Activated B cell treated with CpG ODN at 0.5 μM for 24 hours (primary cell): Measurements from ENCODE around the gene PHF14. TPM values are rescaled to one million over a fixed set of nuclear protein-coding genes. Genes with fewer than 3 reads are reported as not detected.

Source experiments
- ATAC-seq: fragments of 200-7000 bp; cut with Tn5 transposase; one replicate; pipeline ENCODE4 v1.10.0; 2021; ENCODE audit warnings: low read depth, mild to moderate bottlenecking, moderate library complexity
- CTCF ChIA-PET: fragments of 350-600 bp; sonication (Branson Sonifier 250); formaldehyde crosslinking; loops from one replicate; lab custom pipeline; 2021; ENCODE audit warnings: antibody characterized with exemption; lab: Charles Lee
- POLR2A ChIA-PET: fragments of 350-600 bp; sonication (Branson Sonifier 250); formaldehyde crosslinking; loops from one replicate; lab custom pipeline; 2021; ENCODE audit warnings: antibody characterized with exemption; lab: Charles Lee
- DNase-seq: peaks from one replicate; pipeline ENCODE4 v3.0.0; 2022
- H3K27ac Mint-ChIP-seq: one replicate; pipeline ENCODE4 v1.8.0; 2020; ENCODE audit warnings: mixed read lengths
- H3K27me3 Mint-ChIP-seq: one replicate; pipeline ENCODE4 v1.8.0; 2021; ENCODE audit warnings: mixed read lengths
- H3K36me3 Mint-ChIP-seq: one replicate; pipeline ENCODE4 v1.8.0; 2021; ENCODE audit warnings: low read depth, mixed read lengths
- H3K4me1 Mint-ChIP-seq: one replicate; pipeline ENCODE4 v1.8.0; 2021; ENCODE audit warnings: mixed read lengths
- H3K4me3 Mint-ChIP-seq: one replicate; pipeline ENCODE4 v1.8.0; 2020; ENCODE audit warnings: mild to moderate bottlenecking, mixed read lengths
- H3K9me3 Mint-ChIP-seq: one replicate; pipeline ENCODE4 v1.8.0; 2020; ENCODE audit warnings: mixed read lengths
- CTCF ChIP-seq: fragments of 200-600 bp; IDR thresholded peaks from one replicate; pipeline ENCODE4 v1.8.0; 2022; ENCODE audit warnings: antibody characterized with exemption, mild to moderate bottlenecking
- intact Hi-C: fragments of 100-400 bp; cut with micrococcal nuclease; formaldehyde crosslinking; loops from one replicate; pipeline ENCODE4 v1.15.1; 2024
- total RNA-seq: library from RNA; stranded (reverse); gene quantifications from 2 replicates; pipeline ENCODE4 v1.2.3, GENCODE V29; 2022

Gene PHF14
- total RNA-seq, 1 donor from 2014 or later, result 38.2 TPM

GRCh38 chr7:11128498-11128897 lies 154.8 kb downstream of the PHF14 start:
- Mint-ChIP-seq H3K27me3 (no peaks in the 10 kb centered on the region), H3K4me1 (peaks cover 3% of the 10 kb centered on the region), H3K9me3 (no peaks in the 10 kb centered on the region), H3K36me3 (peaks cover 29% of the 10 kb centered on the region), H3K27ac (no peak overlapping the region), H3K4me3 (no peak overlapping the region)
- CTCF ChIA-PET, result no interaction called here
- no peak for DNase-seq
- POLR2A ChIA-PET, result no interaction called here
- no peak for ATAC-seq
- intact Hi-C loops, result no loop called here
- TF ChIP-seq CTCF, result no peak

GRCh38 chr7:11130012-11130411 lies 156.3 kb downstream of the PHF14 start:
- peaks cover 29% of the 10 kb centered on the region for H3K36me3 Mint-ChIP-seq
- intact Hi-C loops, result no loop called here
- TF ChIP-seq CTCF, result no peak
- H3K9me3 Mint-ChIP-seq, result no peaks in the 10 kb centered on the region
- H3K4me3 Mint-ChIP-seq, result no peak overlapping the region
- H3K4me1 Mint-ChIP-seq, result peaks cover 3% of the 10 kb centered on the region
- POLR2A ChIA-PET, result no interaction called here
- DNase-seq, result no peak
- H3K27ac Mint-ChIP-seq, result no peak overlapping the region
- CTCF ChIA-PET, result no interaction called here
- ATAC-seq, result no peak
- no peaks in the 10 kb centered on the region for H3K27me3 Mint-ChIP-seq

GRCh38 chr7:11130601-11131000 lies 156.9 kb downstream of the PHF14 start:
- ATAC-seq (no peak), DNase-seq (no peak)
- no peaks in the 10 kb centered on the region for H3K9me3 Mint-ChIP-seq
- no peak overlapping the region for H3K4me3 Mint-ChIP-seq
- H3K36me3 Mint-ChIP-seq, result peaks cover 32% of the 10 kb centered on the region
- ChIA-PET CTCF (no interaction called here), POLR2A (no interaction called here)
- H3K4me1 Mint-ChIP-seq, result peaks cover 3% of the 10 kb centered on the region
- no peak for TF ChIP-seq CTCF
- H3K27ac Mint-ChIP-seq, result no peak overlapping the region
- H3K27me3 Mint-ChIP-seq, result no peaks in the 10 kb centered on the region
- intact Hi-C loops, result no loop called here

GRCh38 chr7:11133436-11133959 lies 159.8 kb downstream of the PHF14 start:
- no peak for TF ChIP-seq CTCF
- DNase-seq (no peak), ATAC-seq (no peak)
- Mint-ChIP-seq H3K36me3 (peaks cover 29% of the 10 kb centered on the region), H3K4me1 (no peaks in the 10 kb centered on the region), H3K4me3 (no peak overlapping the region), H3K27ac (no peak overlapping the region), H3K27me3 (no peaks in the 10 kb centered on the region), H3K9me3 (no peaks in the 10 kb centered on the region)
- CTCF ChIA-PET, result no interaction called here
- POLR2A ChIA-PET, result no interaction called here
- intact Hi-C loops, result no loop called here

- Mint-ChIP-seq H3K27ac (no peak overlapping the region), H3K27me3 (no peaks in the 10 kb centered on the region), H3K36me3 (peaks cover 31% of the 10 kb centered on the region), H3K9me3 (no peaks in the 10 kb centered on the region), H3K4me3 (no peak overlapping the region), H3K4me1 (no peaks in the 10 kb centered on the region)
- intact Hi-C loops, result no loop called here
- TF ChIP-seq CTCF, result no peak
- ChIA-PET CTCF (no interaction called here), POLR2A (no interaction called here)
- ATAC-seq, result no peak
- DNase-seq, result no peak
These were observed 161.9 kb downstream of the PHF14 start for GRCh38 chr7:11135573-11135972.
